ENCODE measurements around the gene C6orf132.

C6orf132 gene

DNA sequence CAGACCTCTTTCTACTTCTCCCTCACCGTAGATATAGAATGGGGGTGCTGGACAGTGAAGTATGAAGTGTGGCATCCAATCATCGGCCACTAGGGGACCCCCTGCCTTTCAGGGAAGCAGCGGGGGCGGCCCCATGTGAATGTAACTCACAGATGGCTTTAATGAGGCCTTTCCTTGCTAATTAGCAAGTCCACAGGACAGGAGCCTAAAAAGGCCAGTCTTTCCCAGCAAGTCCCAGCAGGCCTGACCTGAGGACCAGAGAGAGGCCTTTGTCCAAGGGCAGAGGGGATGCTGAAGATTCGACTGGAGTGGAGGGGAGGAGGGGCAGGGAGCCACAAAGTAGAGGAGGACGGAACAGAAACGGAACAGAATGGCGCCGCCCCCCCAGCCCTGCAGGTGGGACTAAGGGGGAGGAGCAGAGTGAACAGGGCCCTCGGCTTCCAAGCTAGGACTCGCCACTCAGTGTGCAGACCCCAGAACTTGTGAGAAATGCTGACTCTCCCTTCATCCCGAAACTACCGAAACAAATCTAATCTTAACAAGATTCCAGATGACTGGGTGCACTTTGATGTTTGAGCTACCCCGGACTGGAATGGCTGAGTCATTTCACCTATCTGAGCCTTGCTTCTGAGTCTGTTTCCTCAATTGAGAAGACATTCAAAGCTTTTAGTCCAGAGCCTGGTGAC lies 5.8 kb downstream of the C6orf132 start:
- no peak overlapping the region for H3K4me3 ChIP-seq (ENCODE audit: control insufficient read depth, low read depth, low read length)
- TF ChIP-seq, protein P1, sequence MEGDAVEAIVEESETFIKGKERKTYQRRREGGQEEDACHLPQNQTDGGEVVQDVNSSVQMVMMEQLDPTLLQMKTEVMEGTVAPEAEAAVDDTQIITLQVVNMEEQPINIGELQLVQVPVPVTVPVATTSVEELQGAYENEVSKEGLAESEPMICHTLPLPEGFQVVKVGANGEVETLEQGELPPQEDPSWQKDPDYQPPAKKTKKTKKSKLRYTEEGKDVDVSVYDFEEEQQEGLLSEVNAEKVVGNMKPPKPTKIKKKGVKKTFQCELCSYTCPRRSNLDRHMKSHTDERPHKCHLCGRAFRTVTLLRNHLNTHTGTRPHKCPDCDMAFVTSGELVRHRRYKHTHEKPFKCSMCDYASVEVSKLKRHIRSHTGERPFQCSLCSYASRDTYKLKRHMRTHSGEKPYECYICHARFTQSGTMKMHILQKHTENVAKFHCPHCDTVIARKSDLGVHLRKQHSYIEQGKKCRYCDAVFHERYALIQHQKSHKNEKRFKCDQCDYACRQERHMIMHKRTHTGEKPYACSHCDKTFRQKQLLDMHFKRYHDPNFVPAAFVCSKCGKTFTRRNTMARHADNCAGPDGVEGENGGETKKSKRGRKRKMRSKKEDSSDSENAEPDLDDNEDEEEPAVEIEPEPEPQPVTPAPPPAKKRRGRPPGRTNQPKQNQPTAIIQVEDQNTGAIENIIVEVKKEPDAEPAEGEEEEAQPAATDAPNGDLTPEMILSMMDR (conservative IDR thresholded peaks at IDR 0.05; ENCODE audit: control insufficient read depth, insufficient read depth, low read depth, low read length), result peak; percentile 20
- DNase-seq (ENCODE audit: low read depth), result peak; percentile 70

- TF ChIP-seq, protein P1 (conservative IDR thresholded peaks at IDR 0.05; ENCODE audit: control insufficient read depth, insufficient read depth, low read depth, low read length), result no peak
- no peak for DNase-seq (ENCODE audit: low read depth)
- no peak overlapping the region for H3K4me3 ChIP-seq (ENCODE audit: control insufficient read depth, low read depth, low read length)
Measured at GRCh38 chr6:42135722-42136121, 6.7 kb downstream of the C6orf132 start.

- no peak for DNase-seq (ENCODE audit: low read depth)
- TF ChIP-seq, protein P1 (conservative IDR thresholded peaks at IDR 0.05; ENCODE audit: control insufficient read depth, insufficient read depth, low read depth, low read length), result no peak
- no peak overlapping the region for H3K4me3 ChIP-seq (ENCODE audit: control insufficient read depth, low read depth, low read length)
Measured at GRCh38 chr6:42135161-42135560, 7.3 kb downstream of the C6orf132 start.

- no peak overlapping the region for H3K4me3 ChIP-seq (ENCODE audit: control insufficient read depth, low read depth, low read length)
- TF ChIP-seq, protein P1 (conservative IDR thresholded peaks at IDR 0.05; ENCODE audit: control insufficient read depth, insufficient read depth, low read depth, low read length), result no peak
- no peak for DNase-seq (ENCODE audit: low read depth)
Measured at GRCh38 chr6:42133926-42134325, 8.5 kb downstream of the C6orf132 start.

DNA sequence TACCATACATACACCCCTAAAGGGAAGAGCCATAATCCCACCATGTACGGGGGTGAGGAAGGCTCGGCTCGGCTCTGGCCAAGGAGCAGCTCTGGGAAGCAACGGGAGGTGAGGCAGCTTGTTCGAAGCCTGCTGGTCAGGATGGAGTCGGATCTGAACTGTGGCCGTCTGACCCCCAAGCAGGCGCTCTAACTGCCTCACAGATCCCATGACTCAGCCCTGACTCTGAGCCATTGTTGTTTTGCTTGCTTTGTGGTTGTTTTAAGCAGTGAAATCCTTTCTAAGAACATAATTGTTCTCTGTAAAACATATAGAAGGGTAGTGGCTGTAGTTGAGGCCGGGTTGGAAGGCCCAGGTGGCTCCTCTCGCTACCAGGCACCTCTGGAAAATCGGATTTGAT lies 10.9 kb downstream of the C6orf132 start:
- TF ChIP-seq, protein P1 (conservative IDR thresholded peaks at IDR 0.05; ENCODE audit: control insufficient read depth, insufficient read depth, low read depth, low read length), result no peak
- peak; percentile 90 for DNase-seq (ENCODE audit: low read depth)
- H3K4me3 ChIP-seq (ENCODE audit: control insufficient read depth, low read depth, low read length), result no peak overlapping the region

DNA sequence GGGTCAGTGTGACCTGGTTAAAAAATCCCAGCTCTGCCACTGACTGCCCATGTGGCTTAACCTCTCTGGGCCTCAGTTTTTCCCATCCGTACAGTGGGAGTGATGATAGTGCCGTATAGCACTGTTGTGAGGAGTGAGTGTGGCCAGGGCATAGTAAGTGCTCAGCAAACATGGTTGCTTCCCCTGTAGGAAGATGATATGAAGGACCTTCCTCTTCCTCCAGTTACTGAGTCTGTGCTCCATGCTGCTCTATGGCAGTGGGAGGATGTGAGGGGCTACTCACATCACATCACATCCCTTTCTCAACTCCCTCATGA lies 13.1 kb downstream of the C6orf132 start:
- TF ChIP-seq, protein P1 (conservative IDR thresholded peaks at IDR 0.05; ENCODE audit: control insufficient read depth, insufficient read depth, low read depth, low read length), result no peak
- DNase-seq (ENCODE audit: low read depth), result no peak
- H3K4me3 ChIP-seq (ENCODE audit: control insufficient read depth, low read depth, low read length), result no peak overlapping the region
